Measurements from ENCODE around the gene SAXO2.
"Not testable (repeated sequence)": the region's sequence is repeated elsewhere in the genome, so short reads cannot be mapped to it uniquely, and the experiment has no call there.

DNA sequence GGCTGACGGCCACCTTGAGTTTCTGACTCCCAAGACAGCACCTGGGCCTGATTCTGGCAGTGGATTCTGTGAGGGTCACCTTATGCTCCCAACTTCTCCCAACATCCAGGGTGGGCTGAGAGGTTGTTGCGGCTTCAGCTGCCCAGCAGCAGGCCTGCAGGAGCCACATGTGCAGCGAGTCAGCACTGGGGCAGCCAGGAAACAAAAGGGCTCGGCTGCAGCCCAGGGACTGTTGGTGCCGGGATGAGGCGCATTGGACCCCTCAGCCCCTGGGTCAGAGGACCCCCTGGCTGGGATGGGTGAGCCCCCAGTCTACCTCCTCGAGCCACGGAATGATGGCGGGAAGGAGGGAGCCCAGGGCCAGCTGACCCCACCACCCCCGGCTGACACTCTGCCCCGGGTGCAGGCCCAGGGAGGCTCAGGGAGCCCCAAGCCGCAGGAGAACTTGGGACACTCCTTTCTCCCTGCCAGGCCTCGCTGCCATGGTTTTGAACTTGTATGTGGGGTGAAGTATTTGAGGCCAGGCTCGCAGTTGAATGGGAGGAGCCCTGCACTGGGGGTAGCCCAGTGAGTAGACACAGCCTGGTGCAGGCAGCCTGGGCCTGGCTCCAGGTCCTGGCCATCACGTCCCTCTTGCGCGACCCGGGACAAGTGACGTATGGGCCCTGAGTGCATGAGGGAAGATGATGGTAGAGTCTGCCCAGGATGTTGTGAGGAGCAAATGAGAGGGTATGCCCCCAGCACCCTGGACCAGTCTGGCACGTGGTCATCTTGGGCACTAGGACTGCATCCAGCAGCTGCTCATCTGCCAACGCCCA lies 51.5 kb downstream of the SAXO2 start:
- TF ChIP-seq, protein P1, sequence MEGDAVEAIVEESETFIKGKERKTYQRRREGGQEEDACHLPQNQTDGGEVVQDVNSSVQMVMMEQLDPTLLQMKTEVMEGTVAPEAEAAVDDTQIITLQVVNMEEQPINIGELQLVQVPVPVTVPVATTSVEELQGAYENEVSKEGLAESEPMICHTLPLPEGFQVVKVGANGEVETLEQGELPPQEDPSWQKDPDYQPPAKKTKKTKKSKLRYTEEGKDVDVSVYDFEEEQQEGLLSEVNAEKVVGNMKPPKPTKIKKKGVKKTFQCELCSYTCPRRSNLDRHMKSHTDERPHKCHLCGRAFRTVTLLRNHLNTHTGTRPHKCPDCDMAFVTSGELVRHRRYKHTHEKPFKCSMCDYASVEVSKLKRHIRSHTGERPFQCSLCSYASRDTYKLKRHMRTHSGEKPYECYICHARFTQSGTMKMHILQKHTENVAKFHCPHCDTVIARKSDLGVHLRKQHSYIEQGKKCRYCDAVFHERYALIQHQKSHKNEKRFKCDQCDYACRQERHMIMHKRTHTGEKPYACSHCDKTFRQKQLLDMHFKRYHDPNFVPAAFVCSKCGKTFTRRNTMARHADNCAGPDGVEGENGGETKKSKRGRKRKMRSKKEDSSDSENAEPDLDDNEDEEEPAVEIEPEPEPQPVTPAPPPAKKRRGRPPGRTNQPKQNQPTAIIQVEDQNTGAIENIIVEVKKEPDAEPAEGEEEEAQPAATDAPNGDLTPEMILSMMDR (IDR thresholded peaks at IDR 0.05) = not testable (repeated sequence)
- TF ChIP-seq EP300 (IDR thresholded peaks at IDR 0.05; ENCODE audit: low read depth); POLR2A (IDR thresholded peaks at IDR 0.05); POLR2AphosphoS5 (IDR thresholded peaks at IDR 0.05): not testable (repeated sequence)

Measured in transverse colon (tissue), 4 donors.